ENCODE results near the gene TMEM125. TPM values are rescaled to one million over a fixed set of nuclear protein-coding genes. Genes with fewer than 3 reads are reported as not detected.

The TMEM125 gene
- polyA plus RNA-seq (2012; ENCODE audit: insufficient read depth, insufficient read length, low read depth): not detected

DNA sequence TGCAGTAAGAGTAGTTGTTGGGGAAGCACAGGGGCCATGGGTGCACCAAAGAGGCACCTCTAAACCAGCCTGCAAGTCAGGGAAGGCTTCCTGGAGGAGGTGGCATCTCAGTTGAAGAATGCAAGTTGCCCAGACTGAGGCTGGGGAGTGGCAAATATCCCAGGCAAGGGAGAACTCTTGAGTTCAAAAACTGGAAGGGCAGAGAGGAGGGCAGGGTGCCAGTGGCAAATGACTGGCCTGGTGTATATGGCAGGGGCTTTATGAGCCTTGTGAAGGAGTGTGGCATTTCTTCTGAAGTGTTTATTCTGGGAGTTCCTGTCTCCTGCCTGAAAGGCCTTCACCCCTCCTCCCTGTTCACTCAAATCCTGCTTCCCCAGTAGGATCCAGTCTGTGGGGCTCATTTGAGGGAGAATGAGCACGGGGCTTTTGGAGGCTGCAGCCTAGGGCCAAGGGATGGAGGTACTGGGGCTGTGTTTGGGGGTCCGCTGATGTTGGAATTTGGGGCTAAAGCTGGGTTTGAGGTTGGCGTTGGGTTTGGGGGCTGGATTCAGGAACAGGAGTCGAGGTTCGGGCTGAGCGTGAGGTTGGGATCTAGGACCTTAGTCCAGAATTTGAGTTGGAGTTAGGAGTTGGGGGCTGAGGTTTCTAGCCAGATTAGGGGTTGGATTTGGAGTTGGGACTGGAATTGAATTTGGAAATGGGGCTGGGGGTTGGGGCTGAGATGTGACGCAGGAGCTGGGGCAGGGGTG, at the start of gene TMEM125:
Gene TMEM125 (plus strand): TSS at position 357 of the 749 bp plus-strand sequence. CDS start 2,740 bp downstream, outside the sequence.
- no peaks in the 10 kb centered on the region for H3K36me3 ChIP-seq
- no peaks in the 10 kb centered on the region for H3K4me1 ChIP-seq
- no peak for TF ChIP-seq CTCF (IDR thresholded peaks at IDR 0.05; ENCODE audit: low read depth, low read length)
- no peak for DNase-seq
- H3K27me3 ChIP-seq: no peaks in the 10 kb centered on the region
- H3K4me3 ChIP-seq (ENCODE audit: low read depth, low read length): no peak within 1 kb of the TSS
- H3K9me3 ChIP-seq: no peaks in the 10 kb centered on the region

DNA sequence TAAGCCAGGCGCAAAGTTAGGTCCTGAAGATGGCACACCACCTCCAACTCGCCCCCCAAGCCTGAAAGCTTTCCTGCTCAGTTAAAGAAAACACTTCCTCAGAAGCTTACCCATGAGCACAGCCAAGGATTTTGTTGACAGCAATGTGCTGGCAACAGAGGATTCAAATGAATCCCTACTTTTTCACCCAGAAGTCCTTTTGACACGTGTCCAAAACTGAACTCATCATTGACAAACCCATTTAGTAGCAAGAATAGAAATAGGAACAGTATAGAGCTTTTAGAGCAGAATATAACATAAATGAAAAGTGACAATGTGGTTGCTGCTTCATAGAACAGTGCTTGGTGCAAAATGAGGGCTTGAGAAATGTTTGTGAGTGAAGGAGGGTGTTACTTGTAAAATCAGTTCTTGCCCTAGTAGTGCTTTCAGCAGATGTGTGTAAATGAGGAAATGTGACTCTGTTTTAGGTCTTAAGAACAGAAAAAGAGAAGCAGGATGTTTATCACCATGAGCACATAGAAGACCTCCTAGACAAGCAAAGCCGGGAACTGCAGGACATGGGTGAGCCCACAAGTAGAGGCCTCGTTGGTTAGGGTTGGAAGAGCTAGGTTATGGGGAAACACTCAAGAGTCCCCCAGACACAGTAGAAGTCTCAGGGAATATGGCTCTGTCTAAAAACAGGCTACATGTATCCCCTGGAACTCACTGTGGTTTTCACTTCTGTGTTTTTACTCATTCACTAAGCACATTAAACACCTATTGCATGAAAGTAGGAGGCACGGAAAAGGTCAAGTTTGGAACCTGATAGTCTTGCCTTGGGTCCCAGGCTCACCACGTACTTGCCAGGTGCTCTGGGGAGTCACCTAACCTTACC, 48.6 kb upstream of the TMEM125 start:
- Histone ChIP-seq H3K4me3 (ENCODE audit: low read depth, low read length) (no peak overlapping the region), H3K4me1 (no peaks in the 10 kb centered on the region), H3K9me3 (no peaks in the 10 kb centered on the region), H3K27me3 (no peaks in the 10 kb centered on the region), H3K36me3 (no peaks in the 10 kb centered on the region)
- TF ChIP-seq CTCF (IDR thresholded peaks at IDR 0.05; ENCODE audit: low read depth, low read length): no peak
- no peak for DNase-seq

DNA sequence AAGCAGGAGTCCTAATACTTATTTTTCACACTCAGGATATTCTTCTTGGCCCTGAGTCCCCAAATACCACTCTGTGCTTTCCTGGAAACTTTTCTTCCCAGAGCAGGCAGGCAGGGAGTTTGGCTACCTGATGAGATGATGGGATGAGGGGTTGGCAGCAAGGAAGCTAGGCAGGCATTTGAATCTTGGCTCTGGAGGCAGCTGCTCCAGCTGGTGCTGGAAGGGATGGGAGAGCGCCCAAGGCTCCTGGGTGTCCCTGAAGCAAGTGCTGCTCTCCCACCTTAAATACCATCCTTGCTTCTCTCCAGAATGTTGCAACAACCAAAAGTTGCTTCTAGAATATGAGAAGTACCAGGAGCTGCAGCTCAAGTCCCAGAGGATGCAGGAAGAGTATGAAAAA, 48.0 kb upstream of the TMEM125 start:
- no peaks in the 10 kb centered on the region for H3K36me3 ChIP-seq
- no peaks in the 10 kb centered on the region for H3K27me3 ChIP-seq
- no peaks in the 10 kb centered on the region for H3K4me1 ChIP-seq
- no peak overlapping the region for H3K4me3 ChIP-seq (ENCODE audit: low read depth, low read length)
- no peaks in the 10 kb centered on the region for H3K9me3 ChIP-seq
- DNase-seq: no peak
- TF ChIP-seq CTCF (IDR thresholded peaks at IDR 0.05; ENCODE audit: low read depth, low read length): no peak

DNA sequence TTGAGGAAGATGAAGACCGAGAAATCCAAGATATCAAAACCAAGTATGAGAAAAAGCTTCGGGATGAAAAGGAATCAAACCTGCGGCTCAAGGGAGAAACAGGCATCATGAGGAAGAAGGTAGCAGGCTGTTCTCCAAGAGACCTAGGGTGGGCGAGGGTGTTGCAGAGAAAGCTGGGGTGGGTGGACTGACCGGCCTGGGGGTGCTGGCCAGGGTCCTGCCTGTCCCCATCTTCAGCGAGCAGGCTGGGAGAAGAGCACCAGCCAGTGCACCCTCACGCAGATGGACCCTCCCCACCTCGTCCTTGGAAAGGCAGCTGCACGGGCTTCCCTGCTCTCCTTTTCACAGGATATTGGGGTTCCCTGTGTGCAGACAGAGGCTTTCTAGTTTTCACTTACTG, 46.9 kb upstream of the TMEM125 start:
- Histone ChIP-seq H3K27me3 (no peaks in the 10 kb centered on the region), H3K4me3 (ENCODE audit: low read depth, low read length) (no peak overlapping the region), H3K9me3 (no peaks in the 10 kb centered on the region), H3K36me3 (no peaks in the 10 kb centered on the region), H3K4me1 (no peaks in the 10 kb centered on the region)
- TF ChIP-seq CTCF (IDR thresholded peaks at IDR 0.05; ENCODE audit: low read depth, low read length): no peak
- no peak for DNase-seq

DNA sequence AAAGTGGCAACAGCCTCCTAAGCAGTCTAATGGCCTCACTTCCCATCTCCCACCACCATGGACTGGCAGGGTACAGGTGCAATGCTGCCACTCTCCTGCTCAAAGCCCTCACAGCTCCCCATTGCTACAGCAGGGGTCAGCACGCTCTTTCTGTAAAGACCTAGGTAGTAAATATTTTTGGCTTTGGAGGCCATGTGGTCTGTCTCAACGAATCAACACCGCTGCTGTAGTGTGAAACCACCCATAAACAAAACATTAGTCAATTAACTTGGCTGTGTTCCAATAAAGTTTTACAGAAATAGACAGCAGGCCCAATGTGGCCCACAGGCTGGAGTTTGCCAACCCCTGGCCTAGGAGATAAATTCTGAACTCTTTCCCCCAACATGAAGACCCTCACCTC, 44.6 kb upstream of the TMEM125 start:
- DNase-seq: no peak
- no peak for TF ChIP-seq CTCF (IDR thresholded peaks at IDR 0.05; ENCODE audit: low read depth, low read length)
- Histone ChIP-seq H3K4me3 (ENCODE audit: low read depth, low read length) (no peak overlapping the region), H3K9me3 (no peaks in the 10 kb centered on the region), H3K36me3 (no peaks in the 10 kb centered on the region), H3K27me3 (no peaks in the 10 kb centered on the region), H3K4me1 (no peaks in the 10 kb centered on the region)

Data from BE2C (cell line).